GM12878 (cell line): ENCODE data around the gene MEIOSIN. TPM values are rescaled to one million over a fixed set of nuclear protein-coding genes. Genes with fewer than 3 reads are reported as not detected.

Experiments used
- ATAC-seq: fragments of 200-7000 bp; cut with Tn5 transposase; 3 replicates; pipeline ENCODE4 v1.9.1; 2020; ENCODE audit warnings: mild to moderate bottlenecking, moderate library complexity
- BruUV-seq: library from RNA; stranded (reverse); fragments of 400-500 nt; replicated peaks from 2 replicates; lab custom pipeline; 2021; lab: Mats Ljungman, UMichigan
- CTCF ChIA-PET: fragments of 300-600 bp; sonication (Branson Sonifier 250); formaldehyde crosslinking; extraction: SDS; loops from one replicate; lab custom pipeline; 2021; ENCODE audit warnings: inconsistent platforms; lab: Yijun Ruan, JAX
- POLR2A ChIA-PET: fragments of 350-600 bp; formaldehyde crosslinking; extraction: SDS; loops from one replicate; lab custom pipeline; 2021; ENCODE audit warnings: inconsistent platforms; lab: Charles Lee
- RAD21 ChIA-PET: fragments of 300-600 bp; sonication (Branson Sonifier 250); formaldehyde crosslinking; loops from one replicate; lab custom pipeline; 2023; ENCODE audit warnings: antibody characterized with exemption; ENCODE audit not compliant: unreplicated experiment; lab: Charles Lee
- SMC1A ChIA-PET: fragments of 300-600 bp; sonication (Branson Sonifier 250); formaldehyde crosslinking; loops from one replicate; lab custom pipeline; 2023; ENCODE audit not compliant: unreplicated experiment, uncharacterized antibody; lab: Charles Lee
- DNase-seq: peaks from one replicate; pipeline ENCODE4 v3.0.0-alpha.2; 2011; ENCODE audit warnings: low read depth, low spot score
- FAIRE-seq: peaks from 3 replicates; lab custom pipeline; 2011; peaks lifted over from hg19 to GRCh38; lab: Jason Lieb, UNC
- H2AFZ ChIP-seq: 2 replicates; pipeline ENCODE4 v1.6.0; 2011; ENCODE audit warnings: low read depth, low read length, control low read depth; ENCODE audit not compliant: control insufficient read depth
- H3K27ac ChIP-seq: 2 replicates; pipeline ENCODE4 v1.5.1; 2011; ENCODE audit warnings: control low read depth; ENCODE audit not compliant: control insufficient read depth, insufficient read depth
- H3K27me3 ChIP-seq, 2 experiments: replicated peaks in 1 of 2; 2 replicates each; pipeline versions ENCODE4 v1.6.0 to v1.6.1; 2011; ENCODE audit warnings: low read length in 1 of 2; ENCODE audit not compliant: control insufficient read depth in 2 of 2, insufficient read depth in 2 of 2
- H3K36me3 ChIP-seq, 2 experiments: 2 replicates each; pipeline ENCODE4 v1.5.1; 2011; ENCODE audit warnings: low read length in 1 of 2; ENCODE audit not compliant: control insufficient read depth in 2 of 2, insufficient read depth in 2 of 2
- H3K4me1 ChIP-seq: 2 replicates; pipeline ENCODE4 v1.6.1; 2011; ENCODE audit warnings: mild to moderate bottlenecking, low read length, moderate library complexity, mixed read lengths; ENCODE audit not compliant: control insufficient read depth, insufficient read depth
- H3K4me2 ChIP-seq: 2 replicates; pipeline ENCODE4 v1.6.0; 2011; ENCODE audit warnings: control low read depth; ENCODE audit not compliant: control insufficient read depth, insufficient read depth
- H3K4me3 ChIP-seq: fragments of 200-600 bp; sonication (generic); 2 replicates; pipeline ENCODE4 v1.5.1; 2016
- H3K79me2 ChIP-seq: 2 replicates; pipeline ENCODE4 v1.6.0; 2011; ENCODE audit warnings: low read length; ENCODE audit not compliant: control insufficient read depth, insufficient read depth
- H3K9ac ChIP-seq: 2 replicates; pipeline ENCODE4 v1.8.0; 2011; ENCODE audit warnings: low read length, control low read depth, mixed read lengths; ENCODE audit not compliant: control insufficient read depth, insufficient read depth
- H3K9me3 ChIP-seq: replicated peaks from 3 replicates; pipeline ENCODE4 v1.5.1; 2011; ENCODE audit warnings: mild to moderate bottlenecking, low read length; ENCODE audit not compliant: control insufficient read depth, insufficient read depth
- H4K20me1 ChIP-seq: 2 replicates; pipeline ENCODE4 v1.6.0; 2011; ENCODE audit not compliant: control insufficient read depth, insufficient read depth
- CHD2 ChIP-seq: IDR thresholded peaks from 2 replicates; pipeline ENCODE4 v1.6.1; 2011; ENCODE audit warnings: low read depth, low read length, improper control_type of control experiment, borderline replicate concordance
- CREB1 ChIP-seq: IDR thresholded peaks from 2 replicates; pipeline ENCODE4 v1.6.1; 2012; ENCODE audit warnings: low read depth, mild to moderate bottlenecking, inconsistent platforms
- CREM ChIP-seq: IDR thresholded peaks from 2 replicates; pipeline ENCODE4 v1.6.1; 2014; ENCODE audit warnings: antibody characterized with exemption, low read depth
- E2F4 ChIP-seq: IDR thresholded peaks from 2 replicates; pipeline ENCODE4 v1.6.1; 2012; ENCODE audit warnings: low read depth, low read length, improper control_type of control experiment
- ETV6 ChIP-seq, 2 experiments: fragments of 450-650 bp in 1 of 2; IDR thresholded peaks in 1 of 2; conservative IDR thresholded peaks in 1 of 2; 2 replicates each; pipeline ENCODE4 v1.6.1; 2014; ENCODE audit warnings: antibody characterized with exemption in 1 of 2, borderline replicate concordance in 1 of 2, low read depth in 1 of 2, mild to moderate bottlenecking in 1 of 2, moderate library complexity in 1 of 2
- NFXL1 ChIP-seq: fragments of 450-650 bp; IDR thresholded peaks from 2 replicates; pipeline ENCODE4 v1.6.1; 2017; ENCODE audit warnings: antibody characterized with exemption, mild to moderate bottlenecking, borderline replicate concordance
- PKNOX1 ChIP-seq: fragments of 450-650 bp; IDR thresholded peaks from 2 replicates; pipeline ENCODE4 v1.6.1; 2016; ENCODE audit warnings: mild to moderate bottlenecking
- POLR2AphosphoS2 ChIP-seq: IDR thresholded peaks from 2 replicates; pipeline ENCODE4 v1.6.1; 2011; ENCODE audit warnings: low read depth, mild to moderate bottlenecking, low read length, improper control_type of control experiment, moderate library complexity
- POLR2AphosphoS5 ChIP-seq: IDR thresholded peaks from 2 replicates; pipeline ENCODE4 v1.6.1; 2011; ENCODE audit warnings: mild to moderate bottlenecking, low read length, inconsistent platforms
- RAD21 ChIP-seq: IDR thresholded peaks from 2 replicates; pipeline ENCODE4 v1.6.1; 2011; ENCODE audit warnings: mild to moderate bottlenecking, low read depth, low read length, moderate library complexity; ENCODE audit not compliant: insufficient read depth
- RAD51 ChIP-seq: fragments of 450-650 bp; IDR thresholded peaks from 2 replicates; pipeline ENCODE4 v1.6.1; 2016; ENCODE audit warnings: moderate library complexity, mild to moderate bottlenecking, inconsistent platforms
- RUNX3 ChIP-seq: IDR thresholded peaks from 2 replicates; pipeline ENCODE4 v1.6.1; 2012; ENCODE audit warnings: low read length, inconsistent platforms
- SPI1 ChIP-seq: IDR thresholded peaks from 2 replicates; pipeline ENCODE4 v1.6.1; 2011; ENCODE audit warnings: low read depth, mild to moderate bottlenecking, low read length, moderate library complexity, borderline replicate concordance; ENCODE audit not compliant: insufficient read depth
- TCF7 ChIP-seq: IDR thresholded peaks from 2 replicates; pipeline ENCODE4 v1.6.1; 2014; ENCODE audit warnings: antibody characterized with exemption, borderline replicate concordance
- WRNIP1 ChIP-seq: IDR thresholded peaks from 2 replicates; pipeline ENCODE4 v1.6.1; 2011; ENCODE audit warnings: low read depth, low read length, improper control_type of control experiment, borderline replicate concordance
- ZBTB33 ChIP-seq: fragments of 450-650 bp; IDR thresholded peaks from 2 replicates; pipeline ENCODE4 v1.6.1; 2017; ENCODE audit warnings: mild to moderate bottlenecking
- ZBTB4 ChIP-seq: fragments of 450-650 bp; formaldehyde crosslinking; IDR thresholded peaks from 2 replicates; pipeline ENCODE4 v1.4.0; 2022; ENCODE audit warnings: mild to moderate bottlenecking, moderate library complexity
- ZNF384 ChIP-seq: IDR thresholded peaks from 2 replicates; pipeline ENCODE4 v1.6.1; 2012; ENCODE audit warnings: low read depth, mild to moderate bottlenecking, low read length, improper control_type of control experiment, borderline replicate concordance
- WGBS: methylation state at CpG from one replicate; pipeline ENCODE4 v1.1.6; 2016; ENCODE audit warnings: low lambda C conversion rate; ENCODE audit not compliant: insufficient replicate concordance, insufficient coverage; ENCODE audit errors: missing lambda C conversion rate; 5-methylcytosine and 5-hydroxymethylcytosine counted together
- in situ Hi-C: fragments of 300-500 bp; cut with MboI; formaldehyde crosslinking; loops from 9 replicates; pipeline ENCODE4 v1.14.3; 2018; ENCODE audit warnings: mixed read lengths
- intact Hi-C: fragments of 100-400 bp; cut with micrococcal nuclease; formaldehyde crosslinking; loops from one replicate; pipeline ENCODE4 v1.14.2; 2022; ENCODE audit not compliant: unreplicated experiment
- polyA plus RNA-seq, 11 experiments: library from polyadenylated mRNA; depleted of rRNA in 4 of 11; unstranded in 6 of 11; stranded (reverse) in 5 of 11; fragments of >200 nt; fragmentation: Nextera tagmentation in 4 of 11; fragmentation: Illumina TruSeq in 1 of 11; extraction: Ambion mirVana in 4 of 11; extraction: Trizol in 1 of 11; gene quantifications; 1 replicate in 1 of 11; 2 replicates in 10 of 11; pipeline versions ENCODE4 v1.2.1 to v1.2.3, GENCODE V29; 2011 to 2016; ENCODE audit warnings: inconsistent platforms in 2 of 11, missing spikeins in 2 of 11, low read depth in 1 of 11
- total RNA-seq, 4 experiments: library from RNA; depleted of rRNA in 3 of 4; stranded (reverse); fragments of >200 nt in 3 of 4; fragmentation: Illumina TruSeq in 1 of 4; extraction: Trizol in 1 of 4; gene quantifications; 2 replicates each; pipeline versions ENCODE4 v1.2.1 to v1.2.3, GENCODE V29; 2013 to 2021

Gene MEIOSIN
- total and polyA plus RNA-seq, 10 of the 15 experiments (the other 5 are each of a cell fraction or from before 2014, with no cell fraction given), result 0.05 to 0.66 (median 0.14) TPM; not detected in 4

GRCh38 chr19:45754323-45754722 lies 21.1 kb downstream of the MEIOSIN start:
- FAIRE-seq, result no peak
- no peak overlapping the region for H3K4me2 ChIP-seq

More at GRCh38 chr19:45754323-45754722, 21.1 kb downstream of the MEIOSIN start:
- H3K4me3 ChIP-seq, result no peak overlapping the region
- in situ Hi-C loops (no loop called here), intact Hi-C loops (no loop called here)
- H4K20me1 ChIP-seq, result no peaks in the 10 kb centered on the region
- H3K27me3 ChIP-seq, result no peaks in the 10 kb centered on the region
- SMC1A ChIA-PET, result interaction anchor here (1.1 kb wide), 1 partner anchor 37 kb away, joined by 4 read pairs; no protein-coding TSS in a partner anchor
- TF ChIP-seq NFXL1 (no peak), CREB1 (no peak), PKNOX1 (no peak), TCF7 (no peak), ETV6 (conservative IDR thresholded peaks at IDR 0.05 in 1 of 2, IDR thresholded peaks at IDR 0.05 in 1 of 2; ENCODE audit: borderline replicate concordance in 1 of 2, low read depth in 1 of 2) (no peak), CREM (no peak), SPI1 (no peak), ZBTB33 (no peak), ZBTB4 (CRISPR knock-in tag) (no peak), POLR2AphosphoS5 (no peak), POLR2AphosphoS2 (no peak), RUNX3 (no peak), RAD21 (no peak), RAD51 (no peak), E2F4 (no peak), CHD2 (no peak), WRNIP1 (no peak), ZNF384 (no peak)
- CTCF ChIA-PET, result interaction anchor here (1.4 to 2.9 kb wide), 4 partner anchors 8 to 45 kb away, joined by 5 to 12 read pairs (median 6); partner anchors contain the start of gene FBXO46
- no peaks in the 10 kb centered on the region for H3K79me2 ChIP-seq
- WGBS, result 78% methylated on average over 8 of the region's 8 CpGs
- no peak overlapping the region for H3K9ac ChIP-seq
- RAD21 ChIA-PET, result interaction anchor here (1.2 to 2.8 kb wide), 2 partner anchors 16 to 40 kb away, joined by 3 to 9 read pairs; partner anchors contain the start of gene SIX5
- no peak overlapping the region for H3K27ac ChIP-seq
- H3K4me1 ChIP-seq, result no peaks in the 10 kb centered on the region
- no peak overlapping the region for H2AFZ ChIP-seq
- no TSS peak for BruUV-seq
- POLR2A ChIA-PET, result interaction anchor here (0.8 kb wide), 1 partner anchor 13 kb away, joined by 3 read pairs; no protein-coding TSS in a partner anchor
- H3K9me3 ChIP-seq, result no peaks in the 10 kb centered on the region
- ATAC-seq (no peak), DNase-seq (no peak)
- no peaks in the 10 kb centered on the region for H3K36me3 ChIP-seq
